Upper lobe of right lung (tissue), 1 donor: Measurements from ENCODE around the gene CLEC16A. TPM values are rescaled to one million over a fixed set of nuclear protein-coding genes. Genes with fewer than 3 reads are reported as not detected.

ENCODE experiments used
- ATAC-seq: fragments of 200-7000 bp; cut with Tn5 transposase; one replicate; pipeline ENCODE4 v1.9.1; 2020; ENCODE audit warnings: mild to moderate bottlenecking, moderate library complexity
- DNase-seq: peaks from one replicate; pipeline ENCODE4 v3.0.0-alpha.2; 2020
- H3K27ac ChIP-seq: fragments of 200-600 bp; one replicate; pipeline ENCODE4 v1.8.0; 2022
- H3K27me3 ChIP-seq: fragments of 200-600 bp; one replicate; pipeline ENCODE4 v1.8.0; 2022; ENCODE audit warnings: mild to moderate bottlenecking
- H3K36me3 ChIP-seq: fragments of 200-600 bp; one replicate; pipeline ENCODE4 v1.8.0; 2022
- H3K4me1 ChIP-seq: fragments of 200-600 bp; one replicate; pipeline ENCODE4 v1.8.0; 2022
- H3K4me3 ChIP-seq: fragments of 200-600 bp; one replicate; pipeline ENCODE4 v1.8.0; 2022; ENCODE audit warnings: mild to moderate bottlenecking
- H3K9me3 ChIP-seq: fragments of 200-600 bp; one replicate; pipeline ENCODE4 v1.8.0; 2022
- intact Hi-C: fragments of 100-400 bp; cut with DNase I; formaldehyde crosslinking; loops from one replicate; pipeline ENCODE4 v1.11.0; 2022
- total RNA-seq: library from RNA; stranded (reverse); fragmentation: NEBNext Ultra II Directional; extraction: Animal tissue kit (Norgen Biotek cat#: 25700); gene quantifications from one replicate; pipeline ENCODE4 v1.2.1, GENCODE V29; 2021
- TF ChIP-seq, protein P1 (sequence below): fragments of 200-600 bp; IDR thresholded peaks from one replicate; pipeline ENCODE4 v1.8.0; 2022; ENCODE audit warnings: antibody characterized with exemption
- donor health status: DM: no; HTN: yes; CAD: no; lungs with severe emphysema.

Gene CLEC16A
- total RNA-seq, 1 donor from 2014 or later = 36.9 TPM

- ATAC-seq = no peak
Measured at GRCh38 chr16:11147754-11148444, 203.5 kb downstream of the CLEC16A start.

GRCh38 chr16:11149011-11149616 is 204.8 kb downstream of the CLEC16A start:
- H3K4me1 ChIP-seq = no peaks in the 10 kb centered on the region
- no peak overlapping the region for H3K4me3 ChIP-seq
- no peak for DNase-seq
- TF ChIP-seq, protein P1, sequence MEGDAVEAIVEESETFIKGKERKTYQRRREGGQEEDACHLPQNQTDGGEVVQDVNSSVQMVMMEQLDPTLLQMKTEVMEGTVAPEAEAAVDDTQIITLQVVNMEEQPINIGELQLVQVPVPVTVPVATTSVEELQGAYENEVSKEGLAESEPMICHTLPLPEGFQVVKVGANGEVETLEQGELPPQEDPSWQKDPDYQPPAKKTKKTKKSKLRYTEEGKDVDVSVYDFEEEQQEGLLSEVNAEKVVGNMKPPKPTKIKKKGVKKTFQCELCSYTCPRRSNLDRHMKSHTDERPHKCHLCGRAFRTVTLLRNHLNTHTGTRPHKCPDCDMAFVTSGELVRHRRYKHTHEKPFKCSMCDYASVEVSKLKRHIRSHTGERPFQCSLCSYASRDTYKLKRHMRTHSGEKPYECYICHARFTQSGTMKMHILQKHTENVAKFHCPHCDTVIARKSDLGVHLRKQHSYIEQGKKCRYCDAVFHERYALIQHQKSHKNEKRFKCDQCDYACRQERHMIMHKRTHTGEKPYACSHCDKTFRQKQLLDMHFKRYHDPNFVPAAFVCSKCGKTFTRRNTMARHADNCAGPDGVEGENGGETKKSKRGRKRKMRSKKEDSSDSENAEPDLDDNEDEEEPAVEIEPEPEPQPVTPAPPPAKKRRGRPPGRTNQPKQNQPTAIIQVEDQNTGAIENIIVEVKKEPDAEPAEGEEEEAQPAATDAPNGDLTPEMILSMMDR = no peak
- H3K36me3 ChIP-seq = no peaks in the 10 kb centered on the region
- intact Hi-C loops = no loop called here
- ATAC-seq = no peak
- H3K9me3 ChIP-seq = no peaks in the 10 kb centered on the region
- H3K27ac ChIP-seq = no peak overlapping the region
- H3K27me3 ChIP-seq = no peaks in the 10 kb centered on the region

More at GRCh38 chr16:11147754-11148444, 203.5 kb downstream of the CLEC16A start:
- Histone ChIP-seq H3K9me3 (no peaks in the 10 kb centered on the region), H3K4me1 (no peaks in the 10 kb centered on the region), H3K4me3 (no peak overlapping the region), H3K27ac (no peak overlapping the region), H3K27me3 (no peaks in the 10 kb centered on the region), H3K36me3 (no peaks in the 10 kb centered on the region)
- intact Hi-C loops = no loop called here
- TF ChIP-seq, protein P1 = no peak
- DNase-seq = no peak

DNA sequence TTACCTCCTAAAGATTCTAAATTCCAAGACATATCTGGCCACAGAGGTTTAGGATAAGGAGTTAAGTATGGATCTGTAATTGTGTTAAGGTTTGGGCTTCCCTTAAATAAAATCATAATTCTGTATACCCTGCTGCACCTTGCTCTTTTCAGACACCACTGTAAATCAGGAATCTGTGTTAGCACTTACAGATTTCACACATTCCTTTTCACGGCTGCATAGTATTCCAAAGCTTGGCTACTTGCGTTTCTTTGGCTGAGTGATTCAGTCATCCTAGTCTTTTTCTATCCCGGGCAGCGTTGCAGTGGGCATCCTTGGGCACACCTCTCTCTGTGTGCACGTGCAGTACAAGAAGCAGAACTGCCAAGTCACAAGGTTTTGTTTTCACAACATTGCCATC is 205.8 kb downstream of the CLEC16A start:
- intact Hi-C loops = no loop called here
- Histone ChIP-seq H3K4me3 (no peak overlapping the region), H3K27ac (no peak overlapping the region), H3K36me3 (no peaks in the 10 kb centered on the region), H3K27me3 (no peaks in the 10 kb centered on the region), H3K4me1 (no peaks in the 10 kb centered on the region), H3K9me3 (no peaks in the 10 kb centered on the region)
- DNase-seq = no peak
- TF ChIP-seq, protein P1 = no peak
- no peak for ATAC-seq

DNA sequence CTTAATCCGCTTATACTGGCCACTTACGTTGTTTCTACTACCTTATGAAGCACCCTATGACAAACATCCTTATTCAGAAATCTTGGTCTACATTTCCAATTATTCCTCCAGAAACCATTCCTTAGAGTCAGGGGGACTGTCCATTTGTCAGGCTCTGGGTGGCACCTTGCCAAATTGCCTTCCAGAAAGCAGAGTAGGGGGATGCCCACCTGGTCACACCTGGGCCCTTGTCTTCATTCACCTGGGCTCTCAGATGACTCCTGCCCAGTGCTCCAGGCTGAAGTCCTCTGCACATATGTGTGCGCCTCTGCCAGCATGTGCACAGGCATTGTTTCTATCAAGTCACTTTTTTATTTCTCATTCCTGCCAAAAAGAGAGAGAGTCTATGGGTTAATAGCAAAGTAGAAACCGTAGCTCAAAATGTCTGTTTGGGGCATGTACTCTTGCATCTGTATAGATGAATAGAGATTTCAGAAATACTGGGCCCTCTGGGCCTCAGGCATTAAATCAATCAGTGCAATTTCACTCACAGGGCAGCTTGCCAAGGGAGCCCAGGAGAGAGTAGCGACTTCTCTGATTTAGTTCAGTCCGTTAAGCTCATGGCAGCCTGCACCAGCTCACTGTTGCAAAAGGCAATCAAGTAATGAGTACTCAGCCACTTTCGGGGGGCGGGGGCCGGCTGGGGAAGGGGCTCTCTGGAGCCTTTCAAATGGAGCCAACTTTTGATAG is 207.0 kb downstream of the CLEC16A start:
- TF ChIP-seq, protein P1 = no peak
- DNase-seq (no peak), ATAC-seq (no peak)
- Histone ChIP-seq H3K27me3 (no peaks in the 10 kb centered on the region), H3K4me3 (no peak overlapping the region), H3K4me1 (no peaks in the 10 kb centered on the region), H3K27ac (no peak overlapping the region), H3K9me3 (no peaks in the 10 kb centered on the region), H3K36me3 (no peaks in the 10 kb centered on the region)
- intact Hi-C loops = no loop called here

- Histone ChIP-seq H3K4me1 (no peaks in the 10 kb centered on the region), H3K36me3 (no peaks in the 10 kb centered on the region), H3K4me3 (no peak overlapping the region), H3K27ac (no peak overlapping the region), H3K27me3 (no peaks in the 10 kb centered on the region), H3K9me3 (no peaks in the 10 kb centered on the region)
- no peak for DNase-seq
- intact Hi-C loops = no loop called here
- TF ChIP-seq, protein P1 = no peak
- no peak for ATAC-seq
Measured at GRCh38 chr16:11151885-11152629, 207.7 kb downstream of the CLEC16A start.
